Epithelial cell of esophagus (primary cell): ENCODE data around the gene ORC4.

Experiments used
- DNase-seq: peaks from one replicate; pipeline ENCODE4 v3.0.0; 2010; ENCODE audit warnings: low read depth
- H3K4me3 ChIP-seq: 2 replicates; pipeline ENCODE4 v1.5.1; 2011; ENCODE audit warnings: mild to moderate bottlenecking, low read length, control low read depth
- TF ChIP-seq, protein P1 (sequence below): IDR thresholded peaks from 2 replicates; pipeline ENCODE4 v1.5.1; 2011; ENCODE audit warnings: low read depth, mild to moderate bottlenecking, low read length, control low read depth, inconsistent platforms; ENCODE audit not compliant: insufficient read depth; ENCODE audit errors: missing control alignments

Gene ORC4

DNA sequence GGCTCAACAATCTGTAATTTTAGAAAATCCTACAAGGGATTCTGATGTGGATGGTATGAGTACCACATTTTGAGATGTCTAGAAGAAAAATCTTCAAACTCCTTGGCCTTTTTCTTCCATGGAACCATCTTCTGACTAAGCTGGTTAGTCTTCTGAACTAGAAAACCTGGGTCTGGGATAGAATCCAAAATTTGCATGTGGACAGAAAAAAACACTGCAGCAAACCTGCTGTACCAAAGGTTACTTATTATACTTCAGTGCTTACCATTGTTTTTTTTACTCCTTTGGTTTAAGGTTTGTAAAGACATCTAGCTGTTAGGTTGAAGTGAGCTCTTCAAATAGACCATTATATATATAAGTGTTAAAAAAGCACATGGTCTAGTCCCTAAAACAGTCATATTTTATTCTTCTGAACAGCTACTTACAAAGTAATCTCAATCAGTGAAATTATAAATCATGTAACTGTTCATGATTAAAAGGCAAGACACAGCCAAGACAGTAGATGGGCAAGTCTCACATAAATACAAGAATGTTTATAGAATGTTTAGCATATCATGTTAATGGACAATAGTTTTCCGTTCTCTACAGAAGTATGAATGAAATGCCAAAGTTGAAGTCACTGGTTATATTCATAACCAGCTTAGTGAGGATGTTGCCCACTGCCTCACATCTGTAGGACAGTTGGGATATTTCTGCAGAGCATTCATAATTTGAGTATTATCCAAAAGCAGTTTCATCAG is 85.5 kb downstream of the ORC4 start:
- DNase-seq: no peak
- TF ChIP-seq, protein P1, sequence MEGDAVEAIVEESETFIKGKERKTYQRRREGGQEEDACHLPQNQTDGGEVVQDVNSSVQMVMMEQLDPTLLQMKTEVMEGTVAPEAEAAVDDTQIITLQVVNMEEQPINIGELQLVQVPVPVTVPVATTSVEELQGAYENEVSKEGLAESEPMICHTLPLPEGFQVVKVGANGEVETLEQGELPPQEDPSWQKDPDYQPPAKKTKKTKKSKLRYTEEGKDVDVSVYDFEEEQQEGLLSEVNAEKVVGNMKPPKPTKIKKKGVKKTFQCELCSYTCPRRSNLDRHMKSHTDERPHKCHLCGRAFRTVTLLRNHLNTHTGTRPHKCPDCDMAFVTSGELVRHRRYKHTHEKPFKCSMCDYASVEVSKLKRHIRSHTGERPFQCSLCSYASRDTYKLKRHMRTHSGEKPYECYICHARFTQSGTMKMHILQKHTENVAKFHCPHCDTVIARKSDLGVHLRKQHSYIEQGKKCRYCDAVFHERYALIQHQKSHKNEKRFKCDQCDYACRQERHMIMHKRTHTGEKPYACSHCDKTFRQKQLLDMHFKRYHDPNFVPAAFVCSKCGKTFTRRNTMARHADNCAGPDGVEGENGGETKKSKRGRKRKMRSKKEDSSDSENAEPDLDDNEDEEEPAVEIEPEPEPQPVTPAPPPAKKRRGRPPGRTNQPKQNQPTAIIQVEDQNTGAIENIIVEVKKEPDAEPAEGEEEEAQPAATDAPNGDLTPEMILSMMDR: no peak
- H3K4me3 ChIP-seq: no peak overlapping the region

DNA sequence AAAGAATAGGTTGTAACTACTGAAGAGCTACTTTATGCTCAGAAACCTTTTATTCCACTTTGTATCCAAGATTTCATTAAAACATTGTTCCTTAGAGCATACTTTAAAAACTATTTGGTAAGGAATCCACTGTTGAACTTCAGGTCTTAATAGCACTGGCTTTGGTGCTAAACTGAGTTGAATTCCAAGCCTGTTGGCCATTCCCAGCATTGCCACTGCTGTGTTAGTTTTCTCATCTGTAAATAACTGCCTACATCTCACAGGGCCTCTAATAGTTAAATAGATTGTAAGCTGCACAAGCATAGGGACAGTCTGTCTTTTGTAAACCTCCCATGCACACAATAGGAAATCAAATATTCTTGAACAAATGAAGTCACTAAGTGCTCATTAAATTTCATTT is 86.6 kb downstream of the ORC4 start:
- no peak for DNase-seq
- TF ChIP-seq, protein P1: no peak
- H3K4me3 ChIP-seq: no peak overlapping the region

DNA sequence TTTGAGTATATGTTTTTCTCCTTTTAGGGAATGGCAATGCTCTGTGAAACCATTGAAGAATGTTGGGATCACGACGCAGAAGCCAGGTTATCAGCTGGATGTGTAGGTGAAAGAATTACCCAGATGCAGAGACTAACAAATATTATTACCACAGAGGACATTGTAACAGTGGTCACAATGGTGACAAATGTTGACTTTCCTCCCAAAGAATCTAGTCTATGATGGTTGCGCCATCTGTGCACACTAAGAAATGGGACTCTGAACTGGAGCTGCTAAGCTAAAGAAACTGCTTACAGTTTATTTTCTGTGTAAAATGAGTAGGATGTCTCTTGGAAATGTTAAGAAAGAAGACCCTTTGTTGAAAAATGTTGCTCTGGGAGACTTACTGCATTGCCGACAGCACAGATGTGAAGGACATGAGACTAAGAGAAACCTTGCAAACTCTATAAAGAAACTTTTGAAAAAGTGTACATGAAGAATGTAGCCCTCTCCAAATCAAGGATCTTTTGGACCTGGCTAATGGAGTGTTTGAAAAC is 93.4 kb downstream of the ORC4 start:
- TF ChIP-seq, protein P1: no peak

DNA sequence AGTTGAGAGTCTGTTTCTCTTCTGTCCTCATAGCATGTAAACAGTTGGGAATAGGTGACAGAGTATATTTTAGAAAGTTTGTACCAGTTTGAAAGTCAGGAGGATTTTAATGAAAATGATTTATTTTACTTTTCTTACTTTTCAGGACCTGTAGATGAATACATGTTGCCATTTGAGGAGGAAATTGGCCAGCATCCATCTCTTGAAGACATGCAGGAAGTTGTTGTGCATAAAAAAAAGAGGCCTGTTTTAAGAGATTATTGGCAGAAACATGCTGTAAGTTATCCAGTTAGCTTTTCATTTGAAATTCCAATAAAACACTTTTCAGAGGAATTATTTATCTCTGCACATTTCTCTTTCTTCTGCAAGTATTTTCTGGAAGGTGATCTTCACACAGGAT is 94.7 kb downstream of the ORC4 start:
- TF ChIP-seq, protein P1: no peak
- no peak for DNase-seq
- H3K4me3 ChIP-seq: no peak overlapping the region

More for the DNA sequence above, 93.4 kb downstream of the ORC4 start:
- H3K4me3 ChIP-seq: no peak overlapping the region
- DNase-seq: no peak

DNA sequence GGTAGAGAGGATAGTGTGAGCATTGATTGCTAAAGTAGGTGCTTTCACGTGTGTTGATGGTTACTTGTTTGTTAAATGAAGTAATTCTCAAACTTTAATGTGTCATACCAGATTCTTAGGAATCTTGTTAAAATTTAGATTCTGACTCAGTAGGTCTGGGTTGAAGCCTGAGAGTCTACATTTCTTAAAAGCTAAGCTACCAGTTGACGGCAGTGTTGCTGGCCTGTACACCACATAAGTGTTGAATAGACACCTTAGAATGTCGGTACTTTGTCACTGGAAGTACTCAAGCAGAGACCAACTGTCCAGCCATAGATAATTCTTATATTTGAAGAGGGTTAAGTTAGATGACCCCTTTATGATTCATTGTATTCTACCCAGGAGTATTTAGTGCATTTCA is 95.9 kb downstream of the ORC4 start:
- DNase-seq: no peak
- TF ChIP-seq, protein P1: no peak
- no peak overlapping the region for H3K4me3 ChIP-seq

DNA sequence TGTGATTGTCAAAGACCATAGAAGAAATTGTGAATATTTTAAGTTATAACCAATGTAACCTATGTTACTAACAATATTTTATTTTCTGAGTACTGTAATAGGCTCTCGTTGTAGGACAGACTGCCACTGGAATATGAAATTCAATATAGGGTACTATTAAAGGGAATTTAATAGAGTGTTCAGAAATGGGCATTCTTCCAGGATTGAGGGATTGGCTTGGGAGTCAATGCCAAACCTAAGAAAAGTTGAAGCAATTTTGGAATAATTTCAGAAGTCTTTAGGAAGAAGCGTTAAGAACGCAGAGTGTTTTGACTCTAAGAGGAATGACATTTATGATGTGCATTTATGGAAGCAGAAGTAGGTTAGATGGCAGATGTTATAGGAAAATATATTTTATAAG is 96.7 kb downstream of the ORC4 start:
- TF ChIP-seq, protein P1: no peak
- H3K4me3 ChIP-seq: no peak overlapping the region
- no peak for DNase-seq

DNA sequence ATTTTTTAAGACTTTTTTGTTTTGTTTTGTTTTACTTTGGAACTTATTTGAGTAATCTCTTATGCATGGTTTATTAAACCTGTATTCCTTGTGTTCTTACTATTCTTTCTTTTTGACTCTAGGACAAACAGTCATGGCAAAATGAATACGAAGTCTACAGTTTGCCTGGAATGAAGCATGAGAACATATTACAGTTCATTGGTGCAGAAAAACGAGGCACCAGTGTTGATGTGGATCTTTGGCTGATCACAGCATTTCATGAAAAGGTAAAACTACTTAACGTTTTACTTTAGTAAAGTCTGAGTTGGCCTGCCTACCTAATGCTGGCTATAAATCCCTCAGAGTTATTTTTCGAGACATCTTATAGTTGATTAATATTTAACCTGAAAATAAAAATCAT is 103.4 kb downstream of the ORC4 start:
- TF ChIP-seq, protein P1: no peak
- H3K4me3 ChIP-seq: no peak overlapping the region
- no peak for DNase-seq
